HG03342 (cell line): ENCODE measurements around the gene TLCD3A.
A peak's percentile ranks its signal among the peaks of the same experiment; 100 is the strongest.

Source experiments
- ATAC-seq: cut with Tn5 transposase; IDR thresholded peaks from one replicate; pipeline ENCODE4 v1.9.1; 2021; ENCODE audit warnings: mild to moderate bottlenecking, moderate library complexity; ENCODE audit not compliant: unreplicated experiment

Gene TLCD3A

GRCh38 chr17:705863-706262 is 26.5 kb upstream of the TLCD3A start:
- no peak for ATAC-seq

GRCh38 chr17:708132-708531 is 24.3 kb upstream of the TLCD3A start:
- ATAC-seq, result no peak

- no peak for ATAC-seq
Observed at GRCh38 chr17:718075-718474, 14.3 kb upstream of the TLCD3A start.

- no peak for ATAC-seq
Observed at GRCh38 chr17:720706-721539, 11.5 kb upstream of the TLCD3A start.

- ATAC-seq, result no peak
Observed at GRCh38 chr17:721540-721937, 10.9 kb upstream of the TLCD3A start.

GRCh38 chr17:725084-725483 is 7.3 kb upstream of the TLCD3A start:
- no peak for ATAC-seq

GRCh38 chr17:725746-726145 is 6.7 kb upstream of the TLCD3A start:
- ATAC-seq, result no peak

GRCh38 chr17:726271-726919 is 6.0 kb upstream of the TLCD3A start:
- ATAC-seq, result no peak

GRCh38 chr17:728911-729310 is 3.5 kb upstream of the TLCD3A start:
- ATAC-seq, result no peak

- peak; percentile 23 for ATAC-seq
Observed at GRCh38 chr17:731644-732066, 741 bp upstream of the TLCD3A start.

- peak; percentile 39 for ATAC-seq
Observed at GRCh38 chr17:732902-733720, 715 bp downstream of the TLCD3A start.

- ATAC-seq, result no peak
Observed at GRCh38 chr17:733743-734142, 1.3 kb downstream of the TLCD3A start.

GRCh38 chr17:737561-738113 is 5.2 kb downstream of the TLCD3A start:
- ATAC-seq, result no peak

GRCh38 chr17:740240-741017 is 8.0 kb downstream of the TLCD3A start:
- peak; percentile 85 for ATAC-seq

- ATAC-seq, result no peak
Observed at GRCh38 chr17:742147-742793, 9.9 kb downstream of the TLCD3A start.

- ATAC-seq, result no peak
Observed at GRCh38 chr17:743139-743538, 10.7 kb downstream of the TLCD3A start.

- no peak for ATAC-seq
Observed at GRCh38 chr17:744937-745336, 12.5 kb downstream of the TLCD3A start.

GRCh38 chr17:745406-745805 is 13.0 kb downstream of the TLCD3A start:
- ATAC-seq, result no peak

GRCh38 chr17:746181-746580 is 13.8 kb downstream of the TLCD3A start:
- ATAC-seq, result no peak
